Measurements from ENCODE around the gene INSIG2. TPM values are rescaled to one million over a fixed set of nuclear protein-coding genes. Genes with fewer than 3 reads are reported as not detected.

The INSIG2 gene
- total RNA-seq, 2 donors from 2014 or later = 10.9 to 12.5 TPM

DNA sequence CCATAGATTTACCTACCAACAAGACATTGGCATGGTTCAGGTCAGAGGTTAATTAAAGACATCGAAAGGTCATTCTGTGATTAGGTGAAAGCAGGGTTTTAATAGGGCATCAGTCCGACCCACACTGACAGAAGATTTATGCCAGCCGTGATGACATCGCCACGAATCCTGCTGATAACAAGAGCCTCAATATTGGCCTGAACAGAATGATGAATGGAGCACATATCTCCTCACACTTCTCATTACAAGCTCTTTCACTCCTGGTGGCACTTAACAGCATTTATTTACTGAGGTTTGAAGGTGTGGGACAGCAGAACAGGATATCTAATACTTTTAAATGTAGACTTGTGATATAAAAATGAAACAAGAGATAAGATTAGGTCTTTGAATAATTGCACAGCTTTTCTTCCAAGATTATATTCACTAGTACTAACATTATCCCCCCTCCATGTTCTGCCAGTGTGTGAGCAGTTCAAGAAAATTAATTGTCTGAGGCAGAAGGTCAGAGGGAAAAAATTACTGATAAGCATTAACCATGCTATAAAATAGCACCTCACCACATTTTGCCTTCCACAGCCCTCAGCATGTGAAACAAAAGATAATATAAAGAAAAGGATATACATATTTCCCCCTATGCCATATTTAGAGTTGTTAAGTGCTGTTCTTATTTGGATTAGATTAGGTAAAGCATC, 23.1 kb upstream of the INSIG2 start:
- no peak overlapping the region for H3K4me3 Mint-ChIP-seq
- no peak overlapping the region for H3K4me3 ChIP-seq (ENCODE audit: low read length)
- WGBS, 2 experiments (ENCODE audit: insufficient coverage in 1 of 2, insufficient read length in 1 of 2) = 90 to 92% methylated on average over 5 of the region's 5 CpGs
- DNase-seq = no peak
- peaks cover 5% of the 10 kb centered on the region for H3K4me1 Mint-ChIP-seq
- peaks cover 2% of the 10 kb centered on the region for H3K27me3 Mint-ChIP-seq (ENCODE audit: insufficient read depth)
- no peaks in the 10 kb centered on the region for H3K36me3 ChIP-seq (ENCODE audit: control insufficient read depth, insufficient read depth, low read length)
- H3K27ac Mint-ChIP-seq = no peak overlapping the region
- TF ChIP-seq CTCF (conservative IDR thresholded peaks at IDR 0.05) = no peak
- no peak overlapping the region for H3K9ac ChIP-seq (ENCODE audit: extremely low read depth, low read length, poor library complexity, severe bottlenecking)
- no peaks in the 10 kb centered on the region for H3K4me1 ChIP-seq (ENCODE audit: control insufficient read depth, insufficient read depth, low read length)
- H3K9me3 ChIP-seq (ENCODE audit: control insufficient read depth, low read length) = no peaks in the 10 kb centered on the region
- H3K9me3 Mint-ChIP-seq = no peaks in the 10 kb centered on the region
- H3K36me3 Mint-ChIP-seq (ENCODE audit: low read depth) = no peaks in the 10 kb centered on the region
- H3K27me3 ChIP-seq (ENCODE audit: control insufficient read depth, insufficient read depth, low read length, poor library complexity, severe bottlenecking) = no peaks in the 10 kb centered on the region
- H3K27ac ChIP-seq (ENCODE audit: low read depth, low read length) = no peak overlapping the region

- Mint-ChIP-seq H3K4me1 (peaks cover 5% of the 10 kb centered on the region), H3K4me3 (no peak overlapping the region)
- WGBS, 2 experiments (ENCODE audit: insufficient coverage in 1 of 2, insufficient read length in 1 of 2) = 86 to 90% methylated on average over 2 to 8 of the region's 8 CpGs
Measured at GRCh38 chr2:118065921-118066511, 22.3 kb upstream of the INSIG2 start.

DNA sequence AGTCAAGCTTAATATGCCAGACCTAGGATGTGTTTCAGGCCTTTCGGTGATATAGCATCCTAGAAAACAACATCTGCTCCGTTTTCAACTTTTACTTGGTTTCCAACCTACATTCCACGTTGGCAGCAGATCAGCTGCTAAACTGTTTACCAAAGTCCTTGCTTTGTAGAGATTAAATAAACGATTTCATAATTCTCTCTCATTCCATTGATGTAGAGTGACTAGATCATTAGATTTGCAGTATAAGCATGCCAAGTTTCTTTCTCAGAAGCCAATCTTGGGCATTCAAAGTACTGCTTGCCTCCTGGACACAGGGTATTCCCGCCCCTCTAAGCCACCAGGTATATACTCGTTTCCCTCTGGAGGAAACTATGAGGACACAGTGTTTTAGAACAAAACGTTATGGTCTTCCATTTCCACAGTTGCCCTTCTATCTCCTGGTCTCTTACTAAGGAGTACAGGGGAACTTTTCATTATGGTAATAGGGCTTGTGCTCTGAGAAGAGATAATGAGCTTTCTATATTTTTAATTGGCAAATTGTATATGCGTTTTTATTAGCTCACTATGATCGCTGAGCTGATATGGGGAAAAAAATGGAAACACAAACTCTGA, 10.5 kb upstream of the INSIG2 start:
- no peaks in the 10 kb centered on the region for H3K36me3 ChIP-seq (ENCODE audit: control insufficient read depth, insufficient read depth, low read length)
- H3K27me3 ChIP-seq (ENCODE audit: control insufficient read depth, insufficient read depth, low read length, poor library complexity, severe bottlenecking) = peaks cover 5% of the 10 kb centered on the region
- H3K9ac ChIP-seq (ENCODE audit: extremely low read depth, low read length, poor library complexity, severe bottlenecking) = no peak overlapping the region
- Mint-ChIP-seq H3K9me3 (no peaks in the 10 kb centered on the region), H3K4me3 (no peak overlapping the region), H3K4me1 (peaks cover 17% of the 10 kb centered on the region), H3K36me3 (ENCODE audit: low read depth) (no peaks in the 10 kb centered on the region), H3K27ac (no peak overlapping the region), H3K27me3 (ENCODE audit: insufficient read depth) (peaks cover 10% of the 10 kb centered on the region)
- WGBS, 2 experiments (ENCODE audit: insufficient coverage in 1 of 2, insufficient read length in 1 of 2) = 87 to 91% methylated on average over 7 to 9 of the region's 9 CpGs
- no peaks in the 10 kb centered on the region for H3K9me3 ChIP-seq (ENCODE audit: control insufficient read depth, low read length)
- DNase-seq = no peak
- no peak overlapping the region for H3K4me3 ChIP-seq (ENCODE audit: low read length)
- no peak overlapping the region for H3K27ac ChIP-seq (ENCODE audit: low read depth, low read length)
- TF ChIP-seq CTCF (conservative IDR thresholded peaks at IDR 0.05) = no peak
- peaks cover 12% of the 10 kb centered on the region for H3K4me1 ChIP-seq (ENCODE audit: control insufficient read depth, insufficient read depth, low read length)

More at GRCh38 chr2:118065921-118066511, 22.3 kb upstream of the INSIG2 start:
- H3K4me3 ChIP-seq (ENCODE audit: low read length) = no peak overlapping the region
- Mint-ChIP-seq H3K27me3 (ENCODE audit: insufficient read depth) (peaks cover 4% of the 10 kb centered on the region), H3K36me3 (ENCODE audit: low read depth) (no peaks in the 10 kb centered on the region), H3K9me3 (no peaks in the 10 kb centered on the region), H3K27ac (no peak overlapping the region)
- no peaks in the 10 kb centered on the region for H3K4me1 ChIP-seq (ENCODE audit: control insufficient read depth, insufficient read depth, low read length)
- DNase-seq = no peak
- no peak overlapping the region for H3K27ac ChIP-seq (ENCODE audit: low read depth, low read length)
- H3K9ac ChIP-seq (ENCODE audit: extremely low read depth, low read length, poor library complexity, severe bottlenecking) = no peak overlapping the region
- no peaks in the 10 kb centered on the region for H3K36me3 ChIP-seq (ENCODE audit: control insufficient read depth, insufficient read depth, low read length)
- TF ChIP-seq CTCF (conservative IDR thresholded peaks at IDR 0.05) = no peak
- no peaks in the 10 kb centered on the region for H3K27me3 ChIP-seq (ENCODE audit: control insufficient read depth, insufficient read depth, low read length, poor library complexity, severe bottlenecking)
- H3K9me3 ChIP-seq (ENCODE audit: control insufficient read depth, low read length) = no peaks in the 10 kb centered on the region
